H1 (cell line): ENCODE results near the gene PPP2R2C.

Experiments
- E2F6 ChIP-seq: IDR thresholded peaks from 2 replicates; pipeline ENCODE4 v1.6.1; 2012; ENCODE audit warnings: inconsistent platforms
- EP300 ChIP-seq, 2 experiments: IDR thresholded peaks; 1 replicate in 1 of 2; 2 replicates in 1 of 2; pipeline ENCODE4 v1.6.1; 2011 to 2012; ENCODE audit warnings: low read depth in 2 of 2, low read length in 2 of 2, mild to moderate bottlenecking in 2 of 2, borderline replicate concordance in 1 of 2, inconsistent platforms in 1 of 2, moderate library complexity in 1 of 2

- TF ChIP-seq EP300 (IDR thresholded peaks at IDR 0.05; ENCODE audit: borderline replicate concordance in 1 of 2, low read depth in 2 of 2, low read length in 2 of 2) (no peak), E2F6 (no peak)
Observed at GRCh38 chr4:6293661-6294060, 178.8 kb downstream of the PPP2R2C start.
